GM18502 (cell line): ENCODE data around the gene NCKAP5L.
"Not testable (repeated sequence)": the region's sequence is repeated elsewhere in the genome, so short reads cannot be mapped to it uniquely, and the experiment has no call there.

Experiments used
- ATAC-seq: cut with Tn5 transposase; IDR thresholded peaks from one replicate; pipeline ENCODE4 v1.9.1; 2021; ENCODE audit warnings: mild to moderate bottlenecking; ENCODE audit not compliant: unreplicated experiment, poor library complexity

Gene NCKAP5L

DNA sequence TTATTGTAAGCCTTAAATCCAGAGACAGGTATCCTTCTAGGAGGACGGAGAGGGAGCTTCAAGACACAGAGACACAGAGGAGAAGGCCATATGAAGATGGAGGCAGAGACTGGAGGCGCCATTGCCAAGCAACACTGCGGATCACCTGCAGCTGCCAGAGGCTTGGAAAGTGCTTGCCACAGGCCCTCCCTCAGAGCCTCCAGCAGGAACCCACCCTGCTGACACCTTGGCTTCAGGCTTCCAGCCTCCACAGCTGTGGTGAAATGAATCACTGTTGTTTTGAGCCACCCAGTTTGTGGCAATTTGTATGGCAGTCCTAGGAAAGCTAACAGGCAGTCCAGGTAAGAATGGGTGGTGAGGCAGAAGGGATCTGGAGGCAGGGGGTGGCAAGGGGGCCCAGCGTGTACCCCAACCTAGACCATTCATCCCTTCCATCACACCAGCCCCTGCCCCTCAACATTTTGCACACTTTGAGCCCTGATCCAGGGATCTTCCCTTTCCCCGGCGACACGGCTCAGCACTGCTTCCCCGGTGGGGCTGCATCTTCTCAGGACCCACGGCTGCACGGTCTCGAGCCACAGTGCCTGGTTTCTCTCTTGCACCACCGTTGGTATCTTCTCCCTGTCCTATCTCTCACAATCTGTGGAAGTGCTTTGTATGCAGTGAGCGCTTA, 37.0 kb upstream of the NCKAP5L start:
- no peak for ATAC-seq

GRCh38 chr12:49864798-49865090, 36.5 kb upstream of the NCKAP5L start:
- ATAC-seq = no peak

GRCh38 chr12:49863946-49864797, 36.0 kb upstream of the NCKAP5L start:
- ATAC-seq = no peak

- ATAC-seq = not testable (repeated sequence)
These were observed 32.7 kb upstream of the NCKAP5L start for GRCh38 chr12:49860921-49861320.

GRCh38 chr12:49855890-49856289, 27.7 kb upstream of the NCKAP5L start:
- not testable (repeated sequence) for ATAC-seq

DNA sequence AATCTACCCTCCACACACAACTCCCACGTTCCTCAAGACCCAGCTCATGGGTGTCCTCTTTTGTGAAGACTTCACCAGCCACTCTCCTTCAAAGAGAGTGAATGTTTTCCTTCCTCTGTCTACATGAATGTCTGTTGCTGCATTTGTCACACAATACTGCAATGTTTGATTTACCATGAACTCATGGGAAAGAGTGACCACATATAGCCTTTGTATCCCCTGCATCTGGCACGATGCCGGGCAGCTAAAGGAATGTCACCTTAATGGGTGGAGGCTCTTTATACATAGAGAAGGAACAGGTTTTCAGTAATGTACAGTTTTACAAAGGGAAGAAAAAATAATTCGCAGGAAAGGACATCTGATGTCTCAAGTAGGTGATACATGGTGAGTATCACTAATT, 26.8 kb upstream of the NCKAP5L start:
- ATAC-seq = no peak

DNA sequence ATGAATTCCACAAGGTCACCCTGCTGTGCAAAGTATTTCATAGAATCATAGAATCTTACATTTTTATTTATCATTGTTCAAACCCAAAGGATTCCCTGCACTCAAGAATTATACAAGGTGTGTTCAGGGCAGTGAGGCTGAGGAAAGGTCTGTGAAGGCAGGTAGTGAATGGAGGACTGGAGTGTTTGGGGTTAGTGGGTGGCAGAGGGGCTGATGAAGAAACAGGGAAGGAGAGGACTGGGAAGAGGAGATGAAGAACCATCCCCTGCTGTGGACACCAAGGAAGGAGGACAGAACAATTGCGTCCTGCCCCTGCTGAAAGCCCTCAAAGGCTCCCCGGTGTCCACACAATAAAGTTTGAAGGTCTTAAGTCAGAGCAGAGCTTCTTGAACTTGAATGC, 25.5 kb upstream of the NCKAP5L start:
- ATAC-seq = no peak

DNA sequence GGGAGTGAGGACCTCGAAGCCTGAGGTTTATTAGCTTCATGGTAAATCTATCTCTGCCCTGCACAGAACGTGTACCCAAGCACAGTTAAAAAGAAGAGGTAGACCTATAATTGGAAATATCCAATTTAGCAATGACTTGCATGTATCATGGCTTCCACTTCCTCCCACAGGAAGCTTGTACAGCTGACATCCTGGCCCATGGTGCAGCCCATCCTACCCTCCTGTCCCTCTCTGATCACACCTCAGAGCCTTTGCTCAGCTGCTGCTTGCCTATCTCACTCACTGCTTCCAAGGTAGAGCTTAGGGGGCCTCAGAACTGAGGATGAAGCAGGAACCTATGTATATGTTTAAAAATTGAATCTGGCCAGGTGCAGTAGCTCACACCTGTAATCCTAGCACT, 18.9 kb upstream of the NCKAP5L start:
- ATAC-seq = no peak

DNA sequence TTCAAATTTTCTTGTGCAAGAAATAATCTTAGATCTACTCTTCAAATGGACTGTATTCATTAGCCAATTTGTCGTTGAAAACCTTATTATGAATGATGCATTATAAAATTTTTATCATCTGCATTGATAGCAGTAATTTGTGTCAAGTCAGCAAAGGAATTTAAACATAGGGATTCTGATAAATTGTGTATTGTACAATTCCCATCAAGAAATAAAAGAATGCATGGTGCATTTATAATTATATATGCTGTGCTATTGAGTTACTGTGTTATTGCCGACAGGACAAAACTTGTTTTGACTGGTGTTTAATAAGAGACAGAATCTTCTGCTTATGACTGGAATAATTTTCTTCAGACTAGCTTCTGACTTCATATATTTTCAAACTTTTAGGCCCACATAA, 17.8 kb upstream of the NCKAP5L start:
- no peak for ATAC-seq

GRCh38 chr12:49843876-49844437, 15.7 kb upstream of the NCKAP5L start:
- no peak for ATAC-seq

DNA sequence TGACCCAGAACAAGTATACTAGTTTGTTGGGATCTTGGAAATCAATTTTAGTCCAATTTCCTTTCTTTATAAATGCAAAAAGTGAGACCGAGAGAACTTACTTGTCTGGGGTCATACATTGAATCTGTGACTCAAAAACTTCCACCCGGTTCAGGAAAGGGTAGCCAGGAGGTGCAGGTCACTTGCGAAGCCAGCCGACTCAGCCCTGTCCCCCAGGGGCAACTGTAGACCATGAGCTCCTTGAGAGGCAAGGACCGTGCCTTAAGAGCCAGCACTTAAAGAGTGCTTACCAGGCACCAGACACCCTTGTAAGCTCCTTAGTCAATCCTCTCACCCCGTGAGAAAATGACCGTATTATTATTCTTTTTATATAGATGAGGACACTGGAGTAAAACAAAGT, 15.2 kb upstream of the NCKAP5L start:
- ATAC-seq = no peak

DNA sequence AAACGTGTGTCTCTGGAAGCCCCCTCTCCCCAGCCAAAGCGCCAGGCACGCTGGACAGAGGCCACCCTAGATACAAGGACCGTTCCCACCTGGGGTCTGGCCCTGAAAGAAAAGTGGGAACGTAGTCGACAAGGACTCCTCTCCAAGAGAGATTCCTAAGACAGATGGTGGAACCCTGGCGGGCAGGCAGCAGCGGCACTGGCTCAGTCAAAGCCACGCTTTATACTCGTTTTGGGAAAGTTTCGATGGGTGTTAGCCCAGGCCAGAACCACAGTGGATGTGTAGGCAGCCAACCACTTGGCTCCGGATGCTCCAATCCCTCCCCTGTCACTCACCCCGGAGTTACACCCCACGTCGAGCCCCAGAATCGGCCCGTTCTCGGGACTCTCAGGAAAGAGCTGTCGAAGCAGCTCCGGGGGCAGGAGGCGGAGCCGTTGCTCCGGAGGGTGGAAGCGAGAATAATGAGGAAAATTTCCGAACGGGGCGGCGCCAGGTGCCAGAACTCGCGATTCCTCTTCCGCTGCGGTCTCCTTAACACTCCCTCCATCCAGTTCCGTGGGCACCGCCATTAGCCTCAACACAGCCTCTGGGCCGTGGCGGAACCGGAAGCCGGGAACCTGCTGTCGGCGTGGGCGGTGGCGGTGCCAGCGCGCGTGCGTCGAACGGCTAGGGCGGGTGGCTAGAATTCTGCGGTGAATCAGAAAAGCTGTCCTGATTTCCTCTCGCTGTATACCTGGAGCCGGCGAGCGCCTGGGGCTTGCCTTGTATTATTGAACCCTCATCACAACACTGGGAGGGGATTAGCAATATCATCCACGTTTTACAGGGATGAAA, 14.5 kb upstream of the NCKAP5L start, which contains the start of gene BCDIN3D:
Gene BCDIN3D (minus strand): TSS at position 588 of the 834 bp plus-strand sequence. CDS start 19 bp downstream, at position 569.
- peak; percentile 94 for ATAC-seq

DNA sequence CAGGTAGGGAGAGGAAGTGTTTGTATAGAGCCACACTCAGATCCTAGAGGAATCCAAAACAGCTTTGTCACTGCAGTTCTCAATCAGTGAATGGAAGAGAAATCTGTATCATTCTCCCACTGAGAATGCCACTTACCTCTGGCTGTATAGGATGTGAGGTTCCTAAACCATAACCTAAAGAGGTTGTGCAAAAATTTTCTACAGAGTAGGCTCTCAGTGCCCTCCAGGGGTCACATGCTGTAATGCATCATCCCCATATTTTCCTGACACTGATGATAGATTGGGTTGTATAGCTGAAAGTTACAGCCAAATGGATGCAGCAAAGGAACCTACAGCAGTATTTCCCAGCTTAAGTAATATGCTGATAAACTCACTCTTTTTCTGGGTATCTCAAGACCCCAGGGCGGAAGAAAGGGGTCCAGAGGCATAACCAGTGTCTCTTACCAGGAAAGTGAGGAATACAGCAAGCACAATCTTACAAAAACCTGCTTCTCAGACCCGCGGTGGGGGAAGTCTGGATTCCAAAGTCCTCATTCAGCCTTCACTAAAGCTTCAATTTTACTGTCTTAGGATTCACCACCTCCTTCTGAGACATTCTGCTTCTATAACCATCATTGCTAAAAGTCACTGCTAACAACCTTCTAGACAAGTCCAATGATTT, 10.9 kb upstream of the NCKAP5L start:
- ATAC-seq = no peak

GRCh38 chr12:49832836-49833421, 4.7 kb upstream of the NCKAP5L start:
- ATAC-seq = no peak

DNA sequence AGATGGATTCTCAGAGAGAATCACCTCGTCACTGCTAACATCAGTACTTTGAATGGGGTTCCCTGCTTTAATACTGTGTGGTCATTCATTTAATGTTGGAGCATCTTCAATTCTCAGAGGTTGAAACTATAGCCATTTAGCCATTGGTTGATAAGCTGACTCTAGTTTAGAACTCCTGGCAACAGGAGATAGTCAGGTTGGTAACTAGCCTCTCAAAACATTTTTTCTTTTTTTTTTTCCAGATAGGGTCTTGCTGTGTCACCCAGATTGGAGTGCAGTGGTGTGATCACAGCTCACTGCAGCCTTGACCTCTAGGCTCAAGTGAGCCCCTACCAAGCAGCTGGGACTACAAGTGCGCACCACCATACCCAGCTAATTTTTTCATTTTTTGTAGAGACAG, 3.5 kb upstream of the NCKAP5L start:
- no peak for ATAC-seq

- peak; percentile 25 for ATAC-seq
These were observed 663 bp downstream of the NCKAP5L start for GRCh38 chr12:49827401-49828099.

DNA sequence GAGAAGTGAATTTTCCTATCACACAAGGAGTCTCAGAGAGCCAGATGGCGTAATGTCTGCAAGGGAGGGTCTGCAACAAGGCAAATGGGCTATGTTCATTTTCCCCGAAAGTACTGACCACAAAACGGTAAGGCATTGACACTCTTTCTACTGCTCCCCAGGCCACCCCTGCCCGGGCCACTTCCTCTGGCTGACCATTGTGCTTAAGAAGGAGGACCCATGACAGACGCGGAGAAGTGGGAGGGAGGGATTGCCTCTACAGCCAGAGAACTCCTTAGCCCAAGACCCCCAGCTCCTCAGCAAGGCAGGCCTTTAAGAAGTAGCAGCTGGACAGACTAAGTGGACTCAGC, 1.2 kb downstream of the NCKAP5L start:
- ATAC-seq = no peak

DNA sequence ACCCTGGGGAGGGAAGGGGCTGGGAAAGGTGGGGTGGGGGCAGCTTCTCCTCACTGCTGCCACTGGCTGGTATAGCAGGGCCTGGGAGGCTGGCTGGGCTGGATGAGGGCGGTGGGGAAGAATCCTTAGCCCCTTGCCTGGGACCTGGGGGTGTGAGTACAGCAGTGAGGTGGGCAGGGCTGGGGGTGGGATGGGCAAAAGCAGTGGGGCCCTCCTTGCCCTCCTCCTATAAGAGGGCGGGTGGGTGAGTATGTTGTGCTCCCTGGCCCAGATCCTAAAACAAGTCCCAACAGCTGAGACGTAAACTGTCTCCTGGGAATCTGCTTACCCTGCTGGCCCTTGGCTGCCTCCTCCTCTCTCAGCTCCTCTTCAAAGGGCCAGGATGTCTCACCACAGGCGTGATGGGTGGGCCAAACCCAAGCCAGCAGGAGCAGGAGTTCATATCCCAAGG, 2.2 kb downstream of the NCKAP5L start:
- no peak for ATAC-seq

GRCh38 chr12:49825360-49825970, 2.7 kb downstream of the NCKAP5L start:
- no peak for ATAC-seq
